Hepatocyte (in vitro differentiated cells): Measurements from ENCODE around the gene SRSF11. TPM values are rescaled to one million over a fixed set of nuclear protein-coding genes. Genes with fewer than 3 reads are reported as not detected.

ENCODE experiments used
- polyA plus RNA-seq: library from polyadenylated mRNA; unstranded; fragments of >200 nt; fragmentation: Nextera tagmentation; extraction: Ambion mirVana; gene quantifications from 2 replicates; pipeline ENCODE4 v1.2.1, GENCODE V29; 2016
- small RNA-seq: library from RNA; depleted of rRNA; stranded (forward); fragments of <200 nt; gene quantifications from one replicate; pipeline ENCODE3, GENCODE V24; 2014
- total RNA-seq: library from RNA; depleted of rRNA; stranded (reverse); fragments of >200 nt; gene quantifications from 2 replicates; pipeline ENCODE4 v1.2.3, GENCODE V29; 2014

Gene SRSF11
- total and polyA plus RNA-seq, 2 experiments from 2014 or later, result 161 to 185 TPM

Small RNA genes lying within 50 kb of the gene (small RNA-seq; reads per million reads assigned to genes)
- not detected for gene RN7SL242P

Other genes with a start within 250 kb of the SRSF11 start
- gene LRRC40, start 15.8 kb upstream of the SRSF11 start, total RNA-seq, result 23.0 and 24.4 TPM in 2 replicates
- gene LRRC40, start 15.8 kb upstream of the SRSF11 start, polyA plus RNA-seq, result 9.7 and 11.2 TPM in 2 replicates
- gene ANKRD13C, start 133.3 kb downstream of the SRSF11 start, total RNA-seq, result 25.1 and 26.5 TPM in 2 replicates
- 13.7 and 14.9 TPM in 2 replicates for gene ANKRD13C, start 133.3 kb downstream of the SRSF11 start, polyA plus RNA-seq
- gene CTH, start 189.9 kb downstream of the SRSF11 start, total RNA-seq, result 22.6 and 24.8 TPM in 2 replicates
- 11.7 and 13.2 TPM in 2 replicates for gene CTH, start 189.9 kb downstream of the SRSF11 start, polyA plus RNA-seq